Endothelial cell of umbilical vein (primary cell): Measurements from ENCODE around the gene FARP1. TPM values are rescaled to one million over a fixed set of nuclear protein-coding genes. Genes with fewer than 3 reads are reported as not detected.

Experiments
- BruUV-seq: library from RNA; stranded (reverse); fragments of 400-500 nt; replicated peaks from 2 replicates; lab custom pipeline; 2021; lab: Mats Ljungman, UMichigan
- CTCF ChIA-PET: fragments of 300-600, 350-600 bp; sonication (Branson Sonifier 250); formaldehyde crosslinking; loops from one replicate; lab custom pipeline; 2021; ENCODE audit warnings: antibody characterized with exemption, inconsistent platforms; lab: Charles Lee
- POLR2A ChIA-PET: fragments of 300-600, 350-600 bp; sonication (Branson Sonifier 250); formaldehyde crosslinking; loops from one replicate; lab custom pipeline; 2021; ENCODE audit warnings: antibody characterized with exemption, inconsistent platforms; lab: Charles Lee
- DNase-seq: peaks from one replicate; pipeline ENCODE4 v3.0.0-alpha.2; 2011; ENCODE audit warnings: low read depth, low spot score
- FAIRE-seq: peaks from 2 replicates; lab custom pipeline; 2011; peaks lifted over from hg19 to GRCh38; lab: Jason Lieb, UNC
- H2AFZ ChIP-seq: 2 replicates; pipeline ENCODE4 v1.6.0; 2012; ENCODE audit warnings: low read depth, low read length, control low read depth, inconsistent platforms
- H3K27ac ChIP-seq: 2 replicates; pipeline ENCODE4 v1.5.1; 2011; ENCODE audit warnings: low read depth, mild to moderate bottlenecking, control low read depth, low read length, moderate library complexity; ENCODE audit not compliant: insufficient read depth
- H3K27me3 ChIP-seq, 2 experiments: 2 replicates each; pipeline versions ENCODE4 v1.6.0 to v1.6.1; 2011; ENCODE audit warnings: low read length in 2 of 2, mixed read lengths in 1 of 2; ENCODE audit not compliant: control insufficient read depth in 2 of 2, insufficient read depth in 2 of 2
- H3K36me3 ChIP-seq, 2 experiments: 2 replicates in 1 of 2; 3 replicates in 1 of 2; pipeline ENCODE4 v1.5.1; 2011; ENCODE audit warnings: low read length in 2 of 2, mild to moderate bottlenecking in 1 of 2, moderate library complexity in 1 of 2; ENCODE audit not compliant: control insufficient read depth in 2 of 2, insufficient read depth in 2 of 2; ENCODE audit errors: extremely low read depth in 1 of 2
- H3K4me1 ChIP-seq: 3 replicates; pipeline ENCODE4 v1.5.1; 2011; ENCODE audit warnings: mild to moderate bottlenecking, low read length; ENCODE audit not compliant: control insufficient read depth, insufficient read depth; ENCODE audit errors: extremely low read depth
- H3K4me2 ChIP-seq: 2 replicates; pipeline ENCODE4 v1.6.1; 2011; ENCODE audit warnings: low read length, control low read depth, mixed read lengths; ENCODE audit not compliant: insufficient read depth
- H3K4me3 ChIP-seq, 3 experiments: fragments of 200-600 bp in 1 of 3; sonication (generic), shearing (Covaris generic) in 1 of 3; replicated peaks in 1 of 3; 2 replicates each; pipeline ENCODE4 v1.5.1; 2011 to 2016; ENCODE audit warnings: control low read depth in 3 of 3, low read length in 3 of 3, mild to moderate bottlenecking in 2 of 3, inconsistent platforms in 1 of 3, low read depth in 1 of 3, moderate library complexity in 1 of 3; ENCODE audit not compliant: insufficient read depth in 1 of 3
- H3K79me2 ChIP-seq: 2 replicates; pipeline ENCODE4 v1.6.0; 2012; ENCODE audit warnings: low read length, inconsistent platforms; ENCODE audit not compliant: control insufficient read depth, insufficient read depth
- H3K9ac ChIP-seq: replicated peaks from 2 replicates; pipeline ENCODE3; 2011; ENCODE audit warnings: low read length, control low read depth; ENCODE audit not compliant: insufficient read depth; ENCODE audit errors: extremely low read depth
- H3K9me1 ChIP-seq: replicated peaks from 3 replicates; pipeline ENCODE4 v1.6.0; 2011; ENCODE audit warnings: mild to moderate bottlenecking, low read length; ENCODE audit not compliant: control insufficient read depth, insufficient read depth; ENCODE audit errors: extremely low read depth
- H3K9me3 ChIP-seq: replicated peaks from 2 replicates; pipeline ENCODE4 v1.5.1; 2012; ENCODE audit warnings: low read length, inconsistent platforms; ENCODE audit not compliant: control insufficient read depth, insufficient read depth
- H4K20me1 ChIP-seq: replicated peaks from 2 replicates; pipeline ENCODE3; 2011; ENCODE audit warnings: mild to moderate bottlenecking, low read length; ENCODE audit not compliant: control insufficient read depth, insufficient read depth; ENCODE audit errors: extremely low read depth
- EZH2 ChIP-seq: IDR thresholded peaks from 2 replicates; pipeline ENCODE4 v1.6.1; 2012; ENCODE audit warnings: borderline replicate concordance, low read depth, mild to moderate bottlenecking, moderate library complexity, low read length, inconsistent platforms; ENCODE audit not compliant: severe bottlenecking
- FOS ChIP-seq: IDR thresholded peaks from 2 replicates; pipeline ENCODE4 v1.6.1; 2011; ENCODE audit warnings: mild to moderate bottlenecking, low read length, moderate library complexity, borderline replicate concordance; ENCODE audit not compliant: insufficient read depth
- GATA2 ChIP-seq: IDR thresholded peaks from 2 replicates; pipeline ENCODE4 v1.7.0; 2011; ENCODE audit warnings: low read depth, mild to moderate bottlenecking, moderate library complexity, mixed read lengths, low read length; ENCODE audit not compliant: insufficient read length, insufficient read depth
- JUN ChIP-seq: IDR thresholded peaks from 2 replicates; pipeline ENCODE4 v1.6.1; 2011; ENCODE audit warnings: borderline replicate concordance, low read depth; ENCODE audit not compliant: insufficient read length, insufficient read depth
- MYC ChIP-seq: IDR thresholded peaks from one replicate; pipeline ENCODE4 v1.6.1; 2011; ENCODE audit warnings: mild to moderate bottlenecking, low read depth, low read length
- POLR2A ChIP-seq: IDR thresholded peaks from 2 replicates; pipeline ENCODE4 v1.6.1; 2012; ENCODE audit warnings: low read depth, mild to moderate bottlenecking, control low read depth, low read length
- POLR2AphosphoS5 ChIP-seq: IDR thresholded peaks from 2 replicates; pipeline ENCODE4 v1.6.1; 2012; ENCODE audit warnings: low read depth, mild to moderate bottlenecking, control low read depth, low read length, moderate library complexity; ENCODE audit not compliant: insufficient read depth
- dilution Hi-C: fragments of 300-500 bp; cut with MboI; formaldehyde crosslinking; loops from one replicate; pipeline ENCODE4 v1.15.0; 2019; ENCODE audit warnings: low sequenced_read_pairs; ENCODE audit not compliant: extremely low pct_ligation_motif_present
- intact Hi-C: fragments of 100-400 bp; cut with micrococcal nuclease; formaldehyde crosslinking; loops from one replicate; pipeline ENCODE4 v1.10.0; 2022
- polyA plus RNA-seq, 4 experiments: library from polyadenylated mRNA; depleted of rRNA in 3 of 4; stranded (reverse) in 3 of 4; unstranded in 1 of 4; fragments of >200 nt; gene quantifications; 2 replicates each; pipeline versions ENCODE4 v1.2.1 to v1.2.3, GENCODE V29; 2011 to 2012; ENCODE audit warnings: missing spikeins in 1 of 4
- total RNA-seq: library from RNA; stranded (reverse); gene quantifications from 2 replicates; pipeline ENCODE4 v1.2.3, GENCODE V29; 2021
- TF ChIP-seq, protein P1 (sequence below): IDR thresholded peaks from 2 replicates; pipeline ENCODE4 v1.6.1; 2011; ENCODE audit not compliant: insufficient read depth, insufficient read length
- TF ChIP-seq, protein P2 (sequence below), 2 donors: IDR thresholded peaks; 1 replicate in 1 of 2; 2 replicates in 1 of 2; pipeline ENCODE4 v1.5.1; 2011; ENCODE audit warnings: low read length in 2 of 2, mild to moderate bottlenecking in 2 of 2, moderate library complexity in 2 of 2, control low read depth in 1 of 2, inconsistent platforms in 1 of 2, low read depth in 1 of 2; ENCODE audit not compliant: insufficient read depth in 1 of 2; ENCODE audit errors: extremely low read depth in 1 of 2

FARP1 gene
- total and polyA plus RNA-seq, 2 donors (not counting 3 experiments of a cell fraction or from before 2014, with no cell fraction given), result 19.0 to 77.7 TPM

DNA sequence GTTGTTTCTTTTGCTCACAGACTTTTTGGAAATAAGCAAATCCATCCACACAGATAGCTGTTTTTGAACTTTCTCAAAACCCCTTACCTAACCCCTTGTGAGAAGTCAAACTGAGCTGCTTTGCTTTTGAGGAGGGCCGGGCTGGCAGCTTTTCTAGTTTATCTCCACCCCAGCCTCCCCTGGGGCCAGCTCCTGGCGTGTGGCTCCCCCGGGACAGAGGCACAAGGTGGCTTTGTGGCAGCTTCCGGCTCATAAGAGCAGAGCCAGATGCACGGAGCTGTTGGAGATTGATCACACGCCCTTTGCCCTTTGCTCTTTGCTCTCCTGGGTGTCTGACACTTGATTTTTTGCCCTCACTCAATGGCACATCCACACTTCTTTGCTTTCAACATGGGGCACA, 59.1 kb downstream of the FARP1 start:
- intact Hi-C loops (no loop called here), dilution Hi-C loops (no loop called here)
- H3K79me2 ChIP-seq, result peaks cover 1% of the 10 kb centered on the region
- FAIRE-seq, result no peak
- no peaks in the 10 kb centered on the region for H3K36me3 ChIP-seq
- no peak overlapping the region for H3K4me2 ChIP-seq
- no peaks in the 10 kb centered on the region for H4K20me1 ChIP-seq
- no peaks in the 10 kb centered on the region for H3K9me1 ChIP-seq
- H3K27me3 ChIP-seq, result no peaks in the 10 kb centered on the region
- no peak for TF ChIP-seq GATA2
- no peak for TF ChIP-seq FOS
- TF ChIP-seq POLR2A, result no peak
- TF ChIP-seq MYC, result no peak
- TF ChIP-seq, protein P1, sequence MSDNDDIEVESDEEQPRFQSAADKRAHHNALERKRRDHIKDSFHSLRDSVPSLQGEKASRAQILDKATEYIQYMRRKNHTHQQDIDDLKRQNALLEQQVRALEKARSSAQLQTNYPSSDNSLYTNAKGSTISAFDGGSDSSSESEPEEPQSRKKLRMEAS, result no peak
- no peak for TF ChIP-seq JUN
- no peak for TF ChIP-seq POLR2AphosphoS5
- TF ChIP-seq, protein P2, sequence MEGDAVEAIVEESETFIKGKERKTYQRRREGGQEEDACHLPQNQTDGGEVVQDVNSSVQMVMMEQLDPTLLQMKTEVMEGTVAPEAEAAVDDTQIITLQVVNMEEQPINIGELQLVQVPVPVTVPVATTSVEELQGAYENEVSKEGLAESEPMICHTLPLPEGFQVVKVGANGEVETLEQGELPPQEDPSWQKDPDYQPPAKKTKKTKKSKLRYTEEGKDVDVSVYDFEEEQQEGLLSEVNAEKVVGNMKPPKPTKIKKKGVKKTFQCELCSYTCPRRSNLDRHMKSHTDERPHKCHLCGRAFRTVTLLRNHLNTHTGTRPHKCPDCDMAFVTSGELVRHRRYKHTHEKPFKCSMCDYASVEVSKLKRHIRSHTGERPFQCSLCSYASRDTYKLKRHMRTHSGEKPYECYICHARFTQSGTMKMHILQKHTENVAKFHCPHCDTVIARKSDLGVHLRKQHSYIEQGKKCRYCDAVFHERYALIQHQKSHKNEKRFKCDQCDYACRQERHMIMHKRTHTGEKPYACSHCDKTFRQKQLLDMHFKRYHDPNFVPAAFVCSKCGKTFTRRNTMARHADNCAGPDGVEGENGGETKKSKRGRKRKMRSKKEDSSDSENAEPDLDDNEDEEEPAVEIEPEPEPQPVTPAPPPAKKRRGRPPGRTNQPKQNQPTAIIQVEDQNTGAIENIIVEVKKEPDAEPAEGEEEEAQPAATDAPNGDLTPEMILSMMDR (IDR thresholded peaks at IDR 0.05; ENCODE audit: extremely low read depth in 1 of 2, insufficient read depth in 1 of 2, low read depth in 1 of 2, low read length in 2 of 2), result no peak
- TF ChIP-seq EZH2, result no peak
- H2AFZ ChIP-seq, result no peak overlapping the region
- CTCF ChIA-PET, result interaction anchor here (1.1 to 1.5 kb wide), 2 partner anchors 14 to 451 kb away, joined by 3 read pairs; no protein-coding TSS in a partner anchor
- DNase-seq, result no peak
- H3K4me3 ChIP-seq, result no peak overlapping the region
- H3K9ac ChIP-seq, result no peak overlapping the region
- H3K27ac ChIP-seq, result no peak overlapping the region
- H3K9me3 ChIP-seq, result no peaks in the 10 kb centered on the region
- BruUV-seq, result no TSS peak
- POLR2A ChIA-PET, result no interaction called here
- no peaks in the 10 kb centered on the region for H3K4me1 ChIP-seq
